ENCODE results near the gene ESF1. TPM values are rescaled to one million over a fixed set of nuclear protein-coding genes. Genes with fewer than 3 reads are reported as not detected.

The ESF1 gene
- total and polyA plus RNA-seq, 12 donors, result 5.9 to 23.1 (median 13.5) TPM

DNA sequence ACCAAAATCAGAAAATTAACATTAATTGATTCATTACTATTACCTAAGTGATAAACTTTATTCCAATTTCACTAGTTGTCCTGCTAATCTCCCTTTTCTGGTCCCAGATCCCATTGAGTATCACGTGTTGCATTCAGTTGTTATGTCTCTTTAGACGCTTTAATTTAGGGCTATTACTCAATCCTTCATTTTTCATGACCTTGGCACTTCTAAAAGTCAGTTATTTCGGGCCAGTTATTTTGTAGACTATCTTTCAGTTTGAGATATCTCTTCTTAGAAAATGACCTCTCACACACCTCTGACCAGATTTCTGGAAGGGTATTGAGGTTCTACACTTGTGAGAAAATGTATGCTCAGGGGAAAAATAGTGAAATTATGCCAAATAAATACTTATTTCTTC lies 112.0 kb downstream of the ESF1 start:
- no peak overlapping the region for H3K4me3 ChIP-seq
- H3K36me3 ChIP-seq, result no peaks in the 10 kb centered on the region
- H3K9me3 ChIP-seq, result no peaks in the 10 kb centered on the region
- peaks cover 0 to 22% (median 6%) of the 10 kb centered on the region in 9 donors for H3K4me1 ChIP-seq
- no peak for DNase-seq
- WGBS, 2 donors, result 56 to 61% methylated on average over 3 of the region's 3 CpGs
- intact Hi-C loops (cut with DNase I), result no loop called here
- peak overlapping the region in 3 of 10 donors; percentile 15 to 57 (median 32) for H3K27ac ChIP-seq
- TF ChIP-seq, protein P1, sequence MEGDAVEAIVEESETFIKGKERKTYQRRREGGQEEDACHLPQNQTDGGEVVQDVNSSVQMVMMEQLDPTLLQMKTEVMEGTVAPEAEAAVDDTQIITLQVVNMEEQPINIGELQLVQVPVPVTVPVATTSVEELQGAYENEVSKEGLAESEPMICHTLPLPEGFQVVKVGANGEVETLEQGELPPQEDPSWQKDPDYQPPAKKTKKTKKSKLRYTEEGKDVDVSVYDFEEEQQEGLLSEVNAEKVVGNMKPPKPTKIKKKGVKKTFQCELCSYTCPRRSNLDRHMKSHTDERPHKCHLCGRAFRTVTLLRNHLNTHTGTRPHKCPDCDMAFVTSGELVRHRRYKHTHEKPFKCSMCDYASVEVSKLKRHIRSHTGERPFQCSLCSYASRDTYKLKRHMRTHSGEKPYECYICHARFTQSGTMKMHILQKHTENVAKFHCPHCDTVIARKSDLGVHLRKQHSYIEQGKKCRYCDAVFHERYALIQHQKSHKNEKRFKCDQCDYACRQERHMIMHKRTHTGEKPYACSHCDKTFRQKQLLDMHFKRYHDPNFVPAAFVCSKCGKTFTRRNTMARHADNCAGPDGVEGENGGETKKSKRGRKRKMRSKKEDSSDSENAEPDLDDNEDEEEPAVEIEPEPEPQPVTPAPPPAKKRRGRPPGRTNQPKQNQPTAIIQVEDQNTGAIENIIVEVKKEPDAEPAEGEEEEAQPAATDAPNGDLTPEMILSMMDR (IDR thresholded peaks at IDR 0.05), result no peak
- peaks cover 0 to 3% (median 0%) of the 10 kb centered on the region in 7 donors for H3K27me3 ChIP-seq
- peak in 2 of 8 donors; percentile 28 to 40 for ATAC-seq

DNA sequence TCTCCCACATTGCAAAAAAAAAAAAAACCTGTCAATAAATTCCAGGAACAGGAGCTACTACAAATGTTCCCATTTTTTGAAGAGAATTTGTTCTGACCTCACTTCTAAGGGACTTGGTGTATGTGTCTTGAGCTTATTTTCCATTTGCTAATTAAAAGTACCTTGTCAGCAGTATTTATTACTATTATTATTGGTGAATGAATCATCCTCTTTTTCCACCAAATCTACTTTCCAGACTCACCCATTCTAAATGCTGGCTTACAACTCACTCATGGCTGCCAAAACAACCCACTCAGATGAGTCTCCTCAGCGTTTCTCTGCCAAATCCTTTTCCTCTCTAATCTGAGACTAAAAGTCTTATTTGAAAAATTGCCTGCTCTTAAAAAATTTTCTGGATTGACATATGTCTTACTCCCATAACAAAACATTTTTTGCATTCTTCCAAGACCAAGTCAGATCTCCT lies 112.8 kb downstream of the ESF1 start:
- TF ChIP-seq, protein P1 (IDR thresholded peaks at IDR 0.05), result no peak
- Histone ChIP-seq H3K4me1 (peaks cover 0 to 22% (median 6%) of the 10 kb centered on the region in 9 donors), H3K4me3 (no peak overlapping the region), H3K36me3 (no peaks in the 10 kb centered on the region), H3K27ac (peak overlapping the region in 5 of 10 donors; percentile 20 to 65 (median 53)), H3K27me3 (peaks cover 0 to 3% (median 0%) of the 10 kb centered on the region in 7 donors), H3K9me3 (no peaks in the 10 kb centered on the region)
- WGBS, 2 donors, result 24 to 37% methylated on average over 1 of the region's 1 CpG
- ATAC-seq (peak in 7 of 8 donors; percentile 51 to 88 (median 81)), DNase-seq (peak in 1 of 2 donors; percentile 45)
- intact Hi-C loops (cut with DNase I), result no loop called here

DNA sequence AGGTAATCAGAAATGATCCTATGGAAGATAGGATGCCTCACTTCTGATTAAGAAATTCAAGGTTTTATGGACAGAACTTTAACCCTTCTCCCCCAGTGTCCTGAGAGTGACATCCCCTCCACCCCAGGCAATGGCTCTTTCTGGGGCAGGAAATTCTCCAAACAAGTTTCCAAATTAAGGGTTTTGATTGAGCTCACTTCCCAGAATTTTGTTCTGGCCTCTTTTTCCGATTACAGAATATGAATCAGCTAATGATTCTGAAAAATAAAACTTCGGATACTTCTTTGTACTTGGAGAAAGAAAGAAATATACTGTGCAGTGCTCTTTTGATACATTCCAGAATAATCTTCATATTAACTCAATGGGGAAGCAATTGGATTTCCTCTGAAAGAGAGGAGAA lies 113.2 kb downstream of the ESF1 start:
- Histone ChIP-seq H3K27ac (peak overlapping the region in 7 of 10 donors; percentile 20 to 65 (median 45)), H3K4me3 (no peak overlapping the region), H3K4me1 (peaks cover 0 to 22% (median 6%) of the 10 kb centered on the region in 9 donors), H3K27me3 (peaks cover 0 to 3% (median 0%) of the 10 kb centered on the region in 7 donors), H3K9me3 (no peaks in the 10 kb centered on the region), H3K36me3 (no peaks in the 10 kb centered on the region)
- DNase-seq, result peak in 1 of 2 donors; percentile 6
- peak in 4 of 8 donors; percentile 27 to 70 (median 51) for ATAC-seq
- TF ChIP-seq, protein P1 (IDR thresholded peaks at IDR 0.05), result no peak
- intact Hi-C loops (cut with DNase I), result no loop called here
- WGBS, 2 donors, result 45 to 57% methylated on average over 2 of the region's 2 CpGs

DNA sequence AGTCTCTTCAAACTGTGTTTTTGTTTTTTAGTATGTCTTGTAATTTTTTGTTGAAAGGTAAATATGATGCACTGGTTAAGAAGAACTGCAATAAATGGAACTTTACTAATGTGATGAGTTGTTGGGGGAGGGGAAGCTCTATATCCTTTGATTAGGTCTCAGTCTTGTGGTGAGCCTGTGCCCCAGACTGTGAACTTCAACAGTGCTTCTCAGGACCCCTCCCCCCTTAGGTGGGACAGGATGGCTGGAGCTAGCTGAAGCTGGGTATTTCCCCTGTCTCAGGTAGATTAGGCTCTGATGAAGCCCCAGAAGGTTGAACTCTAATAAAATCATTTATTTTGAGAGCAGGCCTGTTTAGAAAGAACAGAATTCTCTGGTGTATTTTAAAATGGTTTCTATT lies 114.6 kb downstream of the ESF1 start:
- H3K4me1 ChIP-seq, result peaks cover 0 to 22% (median 6%) of the 10 kb centered on the region in 9 donors
- TF ChIP-seq, protein P1 (IDR thresholded peaks at IDR 0.05), result no peak
- H3K9me3 ChIP-seq, result no peaks in the 10 kb centered on the region
- no peak for DNase-seq
- intact Hi-C loops (cut with DNase I), result no loop called here
- H3K27me3 ChIP-seq, result peaks cover 0 to 3% (median 0%) of the 10 kb centered on the region in 7 donors
- H3K27ac ChIP-seq, result no peak overlapping the region
- no peak for ATAC-seq
- no peak overlapping the region for H3K4me3 ChIP-seq
- H3K36me3 ChIP-seq, result no peaks in the 10 kb centered on the region
